ENCODE data around the gene TRIM17. TPM values are rescaled to one million over a fixed set of nuclear protein-coding genes. Genes with fewer than 3 reads are reported as not detected.

The TRIM17 gene
- total and polyA plus RNA-seq, 2 of the 13 experiments (the other 11 are each of a cell fraction or from before 2014, with no cell fraction given): 0.32 to 0.64 TPM

GRCh38 chr1:228375578-228376261 lies 40.9 kb downstream of the TRIM17 start:
- ChIA-PET CTCF (ENCODE audit: low intra/inter-chr PET ratio, low total read pairs) (no interaction called here), POLR2A (no interaction called here)
- no peak overlapping the region for H2AFZ ChIP-seq (ENCODE audit: low read length)
- H3K4me1 ChIP-seq (ENCODE audit: insufficient read depth, low read length): 0 out of 2 replicates have a peak, but pooled peaks cover 5% of the 10 kb centered on the region
- 57% methylated on average over 7 of the region's 22 CpGs for WGBS (ENCODE audit: low lambda C conversion rate)
- DNase-seq (ENCODE audit: low spot score): no peak
- H3K27ac ChIP-seq (ENCODE audit: extremely low read length, insufficient read depth, low read length): no peak overlapping the region
- no peak for ATAC-seq
- BruUV-seq (replicated peaks): no TSS peak
- H3K27me3 ChIP-seq (ENCODE audit: control insufficient read depth in 1 of 2, insufficient read depth in 2 of 2, low read length in 2 of 2): peaks cover 0 to 7% of the 10 kb centered on the region in 2 experiments; a peak in 3 of 5 replicates
- H3K36me3 ChIP-seq (replicated peaks in 1 of 2; ENCODE audit: control insufficient read depth in 1 of 2, insufficient read depth in 2 of 2, low read length in 2 of 2): no peaks in the 10 kb centered on the region
- TF ChIP-seq DMAP1 (CRISPR knock-in tag; IDR thresholded peaks at IDR 0.05): no peak
- TF ChIP-seq CHCHD3 (CRISPR knock-in tag; IDR thresholded peaks at IDR 0.05): no peak
- no peak for TF ChIP-seq U2AF1 (optimal IDR thresholded peaks at IDR 0.05; ENCODE audit: low read depth, low read length)
- TF ChIP-seq EED (CRISPR knock-in tag; IDR thresholded peaks at IDR 0.05): no peak
- TF ChIP-seq RFX5 (IDR thresholded peaks at IDR 0.05; ENCODE audit: low read depth, low read length): no peak
- TF ChIP-seq, protein P1, sequence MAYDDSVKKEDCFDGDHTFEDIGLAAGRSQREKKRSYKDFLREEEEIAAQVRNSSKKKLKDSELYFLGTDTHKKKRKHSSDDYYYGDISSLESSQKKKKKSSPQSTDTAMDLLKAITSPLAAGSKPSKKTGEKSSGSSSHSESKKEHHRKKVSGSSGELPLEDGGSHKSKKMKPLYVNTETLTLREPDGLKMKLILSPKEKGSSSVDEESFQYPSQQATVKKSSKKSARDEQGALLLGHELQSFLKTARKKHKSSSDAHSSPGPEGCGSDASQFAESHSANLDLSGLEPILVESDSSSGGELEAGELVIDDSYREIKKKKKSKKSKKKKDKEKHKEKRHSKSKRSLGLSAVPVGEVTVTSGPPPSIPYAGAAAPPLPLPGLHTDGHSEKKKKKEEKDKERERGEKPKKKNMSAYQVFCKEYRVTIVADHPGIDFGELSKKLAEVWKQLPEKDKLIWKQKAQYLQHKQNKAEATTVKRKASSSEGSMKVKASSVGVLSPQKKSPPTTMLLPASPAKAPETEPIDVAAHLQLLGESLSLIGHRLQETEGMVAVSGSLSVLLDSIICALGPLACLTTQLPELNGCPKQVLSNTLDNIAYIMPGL (CRISPR knock-in tag; IDR thresholded peaks at IDR 0.05; ENCODE audit: borderline replicate concordance in 1 of 2, low read depth in 1 of 2): no peak
- in situ Hi-C loops (cut with HindIII; ENCODE audit: extremely low pct_ligation_motif_present, low pct_unique_long_range_greater_than_20kb) (no loop called here), intact Hi-C loops (cut with micrococcal nuclease; ENCODE audit: unreplicated experiment) (no loop called here)
- H3K9ac ChIP-seq (ENCODE audit: insufficient read depth, low read depth, low read length): no peak overlapping the region
- FAIRE-seq: no peak
- H3K79me2 ChIP-seq (ENCODE audit: insufficient read depth, low read length): no peaks in the 10 kb centered on the region
- H4K20me1 ChIP-seq (ENCODE audit: insufficient read depth, low read length): no peaks in the 10 kb centered on the region
- H3K4me3 ChIP-seq (replicated peaks in 1 of 3; ENCODE audit: insufficient read depth in 1 of 3, low read depth in 2 of 3, low read length in 3 of 3): no peak overlapping the region
- H3K4me2 ChIP-seq (ENCODE audit: low read depth, low read length): no peak overlapping the region
- no peaks in the 10 kb centered on the region for H3K9me3 ChIP-seq (ENCODE audit: low read length)
